GM23248 (cell line): ENCODE results near the gene PLEKHA6. TPM values are rescaled to one million over a fixed set of nuclear protein-coding genes. Genes with fewer than 3 reads are reported as not detected.

Experiments used
- DNase-seq: peaks from one replicate; pipeline ENCODE4 v3.0.0-alpha.2; 2015
- H2AFZ ChIP-seq: fragments of 200-600 bp; sonication (generic); 2 replicates; pipeline ENCODE4 v1.6.1; 2016; ENCODE audit warnings: antibody characterized with exemption
- H3F3A ChIP-seq: fragments of 200-600 bp; sonication (generic); 2 replicates; pipeline ENCODE4 v1.6.1; 2016; ENCODE audit warnings: mild to moderate bottlenecking, antibody characterized with exemption, mixed run types; ENCODE audit not compliant: insufficient read depth
- H3K27ac ChIP-seq: fragments of 200-600 bp; sonication (generic); 2 replicates; pipeline ENCODE4 v1.5.1; 2016; ENCODE audit warnings: mild to moderate bottlenecking
- H3K27me3 ChIP-seq: fragments of 200-600 bp; sonication (generic); replicated peaks from 2 replicates; pipeline ENCODE4 v1.6.1; 2016; ENCODE audit warnings: mild to moderate bottlenecking; ENCODE audit not compliant: insufficient read depth
- H3K36me3 ChIP-seq: fragments of 200-600 bp; sonication (generic); 2 replicates; pipeline ENCODE4 v1.6.1; 2016; ENCODE audit warnings: low read depth, mild to moderate bottlenecking
- H3K4me1 ChIP-seq: fragments of 200-600 bp; sonication (generic); 2 replicates; pipeline ENCODE4 v1.6.1; 2016; ENCODE audit warnings: mild to moderate bottlenecking; ENCODE audit not compliant: insufficient read depth
- H3K4me2 ChIP-seq: fragments of 200-600 bp; sonication (generic); one replicate; pipeline ENCODE4 v1.6.1; 2016; ENCODE audit warnings: mild to moderate bottlenecking; ENCODE audit not compliant: unreplicated experiment
- H3K4me3 ChIP-seq: fragments of 200-600 bp; sonication (generic); 2 replicates; pipeline ENCODE4 v1.5.1; 2016; ENCODE audit warnings: mild to moderate bottlenecking
- H3K79me2 ChIP-seq: fragments of 200-600 bp; sonication (generic); 2 replicates; pipeline ENCODE4 v1.6.1; 2016; ENCODE audit warnings: mild to moderate bottlenecking; ENCODE audit not compliant: insufficient read depth
- H3K9ac ChIP-seq: fragments of 200-600 bp; sonication (generic); 2 replicates; pipeline ENCODE4 v1.6.1; 2016; ENCODE audit warnings: mild to moderate bottlenecking
- H3K9me2 ChIP-seq: fragments of 200-600 bp; sonication (generic); 2 replicates; pipeline ENCODE4 v1.6.1; 2016; ENCODE audit warnings: mixed run types, mild to moderate bottlenecking, moderate library complexity; ENCODE audit not compliant: insufficient read depth
- H3K9me3 ChIP-seq: fragments of 200-600 bp; sonication (generic); one replicate; pipeline ENCODE4 v1.6.1; 2017; ENCODE audit warnings: low read depth
- H4K20me1 ChIP-seq: fragments of 200-600 bp; sonication (generic); 2 replicates; pipeline ENCODE4 v1.6.0; 2016; ENCODE audit not compliant: insufficient read depth
- EZH2 ChIP-seq: fragments of 200-600 bp; sonication (generic); IDR thresholded peaks from 2 replicates; pipeline ENCODE4 v1.6.1; 2018; ENCODE audit warnings: antibody characterized with exemption, mild to moderate bottlenecking; ENCODE audit not compliant: insufficient read depth, poor library complexity, severe bottlenecking
- EZH2phosphoT487 ChIP-seq: fragments of 200-600 bp; sonication (generic); IDR thresholded peaks from 2 replicates; pipeline ENCODE4 v1.6.1; 2018; ENCODE audit warnings: antibody characterized with exemption, moderate library complexity, mild to moderate bottlenecking, low read depth; ENCODE audit not compliant: insufficient read depth
- WGBS, 2 experiments: methylation state at CpG; one replicate each; pipeline ENCODE4 v1.1.6; 2015 to 2017; ENCODE audit warnings: low lambda C conversion rate in 2 of 2, low coverage in 1 of 2; ENCODE audit errors: missing lambda C conversion rate in 2 of 2; 5-methylcytosine and 5-hydroxymethylcytosine counted together
- in situ Hi-C: fragments of 300-500 bp; cut with MboI; formaldehyde crosslinking; loops from 2 replicates; pipeline ENCODE4 v1.15.0; 2020
- polyA plus RNA-seq: library from polyadenylated mRNA; unstranded; fragments of >200 nt; fragmentation: Nextera tagmentation; extraction: Ambion mirVana; gene quantifications from 2 replicates; pipeline ENCODE4 v1.2.1, GENCODE V29; 2016
- total RNA-seq: library from RNA; depleted of rRNA; stranded (reverse); fragments of >200 nt; shearing (Covaris generic); gene quantifications from 2 replicates; pipeline ENCODE4 v1.2.3, GENCODE V29; 2014

Gene PLEKHA6
- total and polyA plus RNA-seq, 2 experiments from 2014 or later = 4.5 to 7.3 TPM

- Histone ChIP-seq H3K4me3 (no peak overlapping the region), H4K20me1 (no peaks in the 10 kb centered on the region), H3K9ac (no peak overlapping the region), H3K4me2 (no peak overlapping the region), H3K36me3 (no peaks in the 10 kb centered on the region), H3K4me1 (peaks cover 16% of the 10 kb centered on the region), H3K9me2 (no peaks in the 10 kb centered on the region), H3K27me3 (no peaks in the 10 kb centered on the region), H3K79me2 (no peaks in the 10 kb centered on the region), H3K9me3 (no peaks in the 10 kb centered on the region), H2AFZ (no peak overlapping the region), H3K27ac (no peak overlapping the region), H3F3A (peaks cover 8% of the 10 kb centered on the region; the same call in 1 of the 2 replicates)
- in situ Hi-C loops = no loop called here
- WGBS, 2 experiments = 51 to 55% methylated on average over 2 of the region's 2 CpGs
- no peak for TF ChIP-seq EZH2
- TF ChIP-seq EZH2phosphoT487 = no peak
- no peak for DNase-seq
These were observed 94.1 kb downstream of the PLEKHA6 start for GRCh38 chr1:204265665-204266064.

- H3F3A ChIP-seq = peaks cover 8% of the 10 kb centered on the region; the same call in 1 of the 2 replicates
- H3K79me2 ChIP-seq = no peaks in the 10 kb centered on the region
- TF ChIP-seq EZH2 (no peak), EZH2phosphoT487 (no peak)
- peaks cover 16% of the 10 kb centered on the region for H3K4me1 ChIP-seq
- in situ Hi-C loops = no loop called here
- no peaks in the 10 kb centered on the region for H3K9me2 ChIP-seq
- no peak overlapping the region for H3K4me2 ChIP-seq
- no peak for DNase-seq
- H3K27me3 ChIP-seq = no peaks in the 10 kb centered on the region
- H3K4me3 ChIP-seq = no peak overlapping the region
- no peaks in the 10 kb centered on the region for H3K9me3 ChIP-seq
- no peak overlapping the region for H3K27ac ChIP-seq
- no peaks in the 10 kb centered on the region for H3K36me3 ChIP-seq
- no peaks in the 10 kb centered on the region for H4K20me1 ChIP-seq
- H3K9ac ChIP-seq = no peak overlapping the region
- 86% methylated on average over 8 of the region's 8 CpGs for WGBS, 2 experiments
- H2AFZ ChIP-seq = no peak overlapping the region
These were observed 94.9 kb downstream of the PLEKHA6 start for GRCh38 chr1:204264805-204265204.

- H3K27ac ChIP-seq = no peak overlapping the region
- no peaks in the 10 kb centered on the region for H3K9me2 ChIP-seq
- no peaks in the 10 kb centered on the region for H3K79me2 ChIP-seq
- in situ Hi-C loops = no loop called here
- H4K20me1 ChIP-seq = no peaks in the 10 kb centered on the region
- DNase-seq = peak; percentile 11
- H3K4me2 ChIP-seq = no peak overlapping the region
- no peak overlapping the region for H2AFZ ChIP-seq
- 55 to 57% methylated on average over 13 of the region's 13 CpGs for WGBS, 2 experiments
- no peaks in the 10 kb centered on the region for H3K27me3 ChIP-seq
- no peak for TF ChIP-seq EZH2
- TF ChIP-seq EZH2phosphoT487 = no peak
- no peak overlapping the region for H3K4me3 ChIP-seq
- peaks cover 8% of the 10 kb centered on the region; the same call in 1 of the 2 replicates for H3F3A ChIP-seq
- H3K4me1 ChIP-seq = peaks cover 16% of the 10 kb centered on the region
- H3K9me3 ChIP-seq = no peaks in the 10 kb centered on the region
- no peak overlapping the region for H3K9ac ChIP-seq
- H3K36me3 ChIP-seq = no peaks in the 10 kb centered on the region
These were observed 96.3 kb downstream of the PLEKHA6 start for GRCh38 chr1:204263254-204263910.

- Histone ChIP-seq H3K4me1 (peaks cover 16% of the 10 kb centered on the region), H3K27me3 (no peaks in the 10 kb centered on the region), H2AFZ (no peak overlapping the region), H4K20me1 (no peaks in the 10 kb centered on the region), H3K9me2 (no peaks in the 10 kb centered on the region), H3F3A (peaks cover 8% of the 10 kb centered on the region; the same call in 1 of the 2 replicates), H3K36me3 (no peaks in the 10 kb centered on the region), H3K4me3 (no peak overlapping the region), H3K9ac (peak overlapping the region; percentile 52; the same call in 1 of the 2 replicates), H3K79me2 (no peaks in the 10 kb centered on the region), H3K4me2 (peak overlapping the region; percentile 17), H3K9me3 (no peaks in the 10 kb centered on the region), H3K27ac (peak overlapping the region; percentile 55)
- in situ Hi-C loops = no loop called here
- DNase-seq = no peak
- WGBS, 2 experiments = 75 to 79% methylated on average over 13 of the region's 13 CpGs
- no peak for TF ChIP-seq EZH2phosphoT487
- TF ChIP-seq EZH2 = no peak
These were observed 97.0 kb downstream of the PLEKHA6 start for GRCh38 chr1:204262506-204263253.
